RWPE2 (cell line): ENCODE measurements around the gene NMNAT2.

ENCODE experiments used
- ATAC-seq: fragments of 200-7000 bp; cut with Tn5 transposase; 3 replicates; pipeline ENCODE4 v1.9.1; 2021; ENCODE audit warnings: low read depth
- DNase-seq: peaks from one replicate; pipeline ENCODE4 v3.0.0-alpha.2; 2020; ENCODE audit warnings: low spot score
- H3K27ac ChIP-seq: fragments of 450-650 bp; 2 replicates; pipeline ENCODE4 v1.5.1; 2017; ENCODE audit warnings: mild to moderate bottlenecking; ENCODE audit not compliant: poor library complexity, severe bottlenecking
- H3K27me3 ChIP-seq: fragments of 250-450 bp; sonication (Bioruptor Pico); 2 replicates; pipeline ENCODE4 v1.5.1; 2021; ENCODE audit warnings: mild to moderate bottlenecking, moderate library complexity; ENCODE audit not compliant: insufficient read depth, poor library complexity, severe bottlenecking
- H3K36me3 ChIP-seq: fragments of 250-450 bp; sonication (Bioruptor Pico); 2 replicates; pipeline ENCODE4 v1.5.1; 2020; ENCODE audit warnings: low read depth, mild to moderate bottlenecking, moderate library complexity
- H3K4me1 ChIP-seq: fragments of 250-450 bp; sonication (Bioruptor Pico); 2 replicates; pipeline ENCODE4 v1.5.1; 2021; ENCODE audit warnings: mild to moderate bottlenecking, moderate library complexity; ENCODE audit not compliant: insufficient read depth, poor library complexity, severe bottlenecking
- H3K4me3 ChIP-seq: fragments of 250-450 bp; sonication (Bioruptor Pico); 2 replicates; pipeline ENCODE4 v1.5.1; 2021; ENCODE audit warnings: mild to moderate bottlenecking, moderate library complexity; ENCODE audit not compliant: severe bottlenecking
- H3K9me3 ChIP-seq: fragments of 250-450 bp; sonication (Bioruptor Pico); 2 replicates; pipeline ENCODE4 v1.5.1; 2021; ENCODE audit warnings: mild to moderate bottlenecking, moderate library complexity; ENCODE audit not compliant: severe bottlenecking
- CTCF ChIP-seq: fragments of 450-650 bp; IDR thresholded peaks from one replicate; pipeline ENCODE4 v1.5.1; 2017; ENCODE audit warnings: mild to moderate bottlenecking, moderate library complexity; ENCODE audit not compliant: poor library complexity, severe bottlenecking

Gene NMNAT2

DNA sequence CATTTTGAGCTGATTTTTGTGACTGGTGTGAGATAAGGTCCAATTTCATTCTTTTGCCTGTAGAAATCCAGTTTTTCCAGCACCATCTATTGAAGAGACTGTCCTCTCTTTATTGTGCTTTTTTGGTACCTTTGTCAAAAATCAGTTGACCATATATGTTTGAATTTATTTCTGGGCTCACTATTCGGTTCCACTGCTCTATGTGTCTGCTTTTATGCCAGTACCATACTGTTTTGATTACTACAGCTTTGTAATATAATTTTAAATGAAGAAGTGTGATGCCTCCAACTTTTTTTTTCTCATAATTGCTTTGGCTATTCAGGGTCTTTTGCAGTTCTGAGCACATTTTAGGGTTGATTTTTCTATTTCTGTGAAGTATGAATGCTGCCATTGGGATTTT is 163.1 kb downstream of the NMNAT2 start:
- ATAC-seq: no peak
- Histone ChIP-seq H3K4me1 (no peaks in the 10 kb centered on the region), H3K36me3 (no peaks in the 10 kb centered on the region), H3K27me3 (no peaks in the 10 kb centered on the region), H3K27ac (no peak overlapping the region), H3K9me3 (no peaks in the 10 kb centered on the region), H3K4me3 (no peak overlapping the region)
- TF ChIP-seq CTCF: no peak
- DNase-seq: no peak

GRCh38 chr1:183251959-183252450 is 166.2 kb downstream of the NMNAT2 start:
- Histone ChIP-seq H3K4me3 (no peak overlapping the region), H3K27ac (peak overlapping the region; percentile 61)
- TF ChIP-seq CTCF: no peak

DNA sequence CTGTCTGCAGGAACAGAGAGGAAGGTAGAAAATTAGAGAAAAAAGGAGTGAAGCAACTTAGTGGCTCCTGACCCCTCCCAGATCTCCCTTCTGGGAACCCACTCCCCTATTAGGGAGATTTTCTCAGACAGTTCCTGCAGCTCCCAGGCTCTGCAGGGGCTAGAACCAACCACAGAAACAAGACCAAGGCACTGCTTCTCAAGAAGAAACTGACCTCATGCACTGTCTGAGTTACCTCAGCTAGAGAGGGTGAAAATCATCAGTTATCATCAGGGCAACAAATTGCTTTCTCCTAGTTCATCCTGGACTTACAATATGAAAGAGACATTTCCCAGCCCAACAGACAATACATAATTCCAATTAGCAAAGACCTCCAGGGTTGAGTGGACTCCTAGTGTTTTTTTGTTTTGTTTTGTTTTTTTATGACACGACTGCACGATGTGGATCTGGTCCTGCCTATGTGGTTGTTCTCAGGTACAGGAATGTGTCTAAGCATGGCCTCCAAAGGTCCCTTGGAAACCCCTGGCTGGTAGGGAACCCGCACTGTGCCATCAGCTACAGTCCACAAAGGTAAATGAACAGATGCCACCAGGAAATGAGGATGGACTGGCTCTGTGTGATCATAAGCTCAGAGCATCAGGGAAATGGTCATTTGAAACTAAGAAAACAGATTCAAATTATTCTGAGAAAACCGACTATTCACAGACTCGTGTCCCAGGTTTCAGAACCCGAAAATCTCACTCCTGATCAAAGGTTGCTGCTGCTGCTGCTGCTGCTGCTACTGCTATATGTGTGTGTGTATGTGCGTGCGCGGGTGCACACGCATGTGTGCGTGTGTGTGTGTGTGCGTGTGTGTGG is 166.8 kb downstream of the NMNAT2 start:
- Histone ChIP-seq H3K4me3 (no peak overlapping the region), H3K27me3 (no peaks in the 10 kb centered on the region), H3K4me1 (peaks cover 16% of the 10 kb centered on the region), H3K36me3 (no peaks in the 10 kb centered on the region), H3K27ac (peak overlapping the region; percentile 61), H3K9me3 (no peaks in the 10 kb centered on the region)
- peak; percentile 5; the same call in 2 of the 3 replicates for ATAC-seq
- no peak for DNase-seq
- TF ChIP-seq CTCF: no peak

More at GRCh38 chr1:183251959-183252450, 166.2 kb downstream of the NMNAT2 start:
- Histone ChIP-seq H3K9me3 (no peaks in the 10 kb centered on the region), H3K27me3 (no peaks in the 10 kb centered on the region), H3K4me1 (peaks cover 14% of the 10 kb centered on the region), H3K36me3 (no peaks in the 10 kb centered on the region)
- DNase-seq (no peak), ATAC-seq (peak; percentile 11; the same call in 2 of the 3 replicates)

- H3K36me3 ChIP-seq: peaks cover under 1% of the 10 kb centered on the region
- TF ChIP-seq CTCF: no peak
- ATAC-seq: no peak; the same call in 2 of the 3 replicates
- peak overlapping the region; percentile 61 for H3K27ac ChIP-seq
- no peak for DNase-seq
- H3K9me3 ChIP-seq: no peaks in the 10 kb centered on the region
- no peaks in the 10 kb centered on the region for H3K27me3 ChIP-seq
- H3K4me3 ChIP-seq: no peak overlapping the region
- peaks cover 17% of the 10 kb centered on the region for H3K4me1 ChIP-seq
These were observed 168.2 kb downstream of the NMNAT2 start for GRCh38 chr1:183249941-183250452.
